ENCODE measurements around the gene EEF1AKMT4.

EEF1AKMT4 gene

DNA sequence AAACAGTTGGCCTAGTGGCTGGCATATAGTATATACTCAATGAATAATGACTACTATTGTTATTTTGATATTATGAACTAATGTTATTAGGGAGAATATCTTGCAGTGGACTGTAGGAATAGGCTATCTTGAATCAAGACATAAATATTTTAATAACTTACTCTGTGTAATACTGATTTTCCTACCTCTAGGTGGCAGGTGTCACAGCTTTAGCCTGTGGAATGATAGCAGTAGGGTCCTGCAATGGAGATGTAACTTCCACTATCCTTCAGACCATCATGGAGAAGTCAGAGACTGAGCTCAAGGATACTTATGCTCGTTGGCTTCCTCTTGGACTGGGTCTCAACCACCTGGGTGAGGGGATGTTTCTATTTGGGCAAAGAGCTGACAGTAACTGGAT is 56.1 kb downstream of the EEF1AKMT4 start:
- DNase-seq = no peak

DNA sequence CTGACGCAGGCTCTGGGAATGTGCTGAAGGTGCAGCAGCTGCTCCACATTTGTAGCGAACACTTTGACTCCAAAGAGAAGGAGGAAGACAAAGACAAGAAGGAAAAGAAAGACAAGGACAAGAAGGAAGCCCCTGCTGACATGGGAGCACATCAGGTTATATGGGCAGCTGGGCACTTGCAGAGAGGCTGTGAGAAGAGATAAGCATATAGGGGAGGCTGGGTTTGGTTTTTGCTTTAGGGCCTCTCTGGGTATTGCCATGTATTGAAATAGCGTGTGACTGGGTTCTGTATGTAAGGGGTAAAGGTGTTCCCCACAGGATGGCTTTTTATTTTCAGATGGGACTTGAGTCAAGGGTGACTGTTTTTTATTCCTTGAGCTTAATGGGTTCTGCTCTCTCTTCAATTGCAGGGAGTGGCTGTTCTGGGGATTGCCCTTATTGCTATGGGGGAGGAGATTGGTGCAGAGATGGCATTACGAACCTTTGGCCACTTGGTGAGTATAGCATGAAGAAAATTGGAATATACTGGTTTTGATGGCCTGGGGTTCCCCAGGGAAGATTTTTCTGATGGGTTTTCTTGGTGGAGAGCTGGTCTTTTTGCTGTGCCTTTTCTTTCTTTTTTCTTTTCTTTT is 57.0 kb downstream of the EEF1AKMT4 start:
- no peak for DNase-seq

DNA sequence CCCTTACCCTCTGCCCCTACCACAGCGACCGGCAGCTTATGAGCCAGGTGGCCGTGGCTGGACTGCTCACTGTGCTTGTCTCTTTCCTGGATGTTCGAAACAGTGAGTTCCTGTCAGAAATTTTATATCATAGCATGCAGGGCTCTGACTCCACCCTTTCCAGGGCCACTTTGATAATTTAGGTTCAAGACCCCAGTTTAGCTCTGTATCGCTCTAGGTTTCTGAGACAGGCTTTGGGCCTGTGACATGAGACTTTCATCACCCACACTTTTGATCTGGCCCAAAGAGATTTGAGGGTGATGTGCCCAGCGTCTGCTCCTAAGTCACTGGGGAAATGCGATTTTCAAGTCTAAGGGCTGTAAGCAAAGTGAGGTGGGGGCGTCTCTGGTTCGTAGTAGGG is 58.4 kb downstream of the EEF1AKMT4 start:
- no peak for DNase-seq

Measured in stimulated activated CD4-positive, alpha-beta T cell treated with anti-CD3 and anti-CD28 coated beads, Interleukin-4, amount 100 ng/mL, for 4 hours (primary cell).